Measurements from ENCODE around the gene RPS8. TPM values are rescaled to one million over a fixed set of nuclear protein-coding genes. Genes with fewer than 3 reads are reported as not detected.

Gene RPS8
- total and polyA plus RNA-seq, 9 donors = 3,305 to 10,301 (median 5,328) TPM

GRCh38 chr1:44778705-44779576 lies 3.6 kb downstream of the RPS8 start:
- H3K9me3 ChIP-seq = no peaks in the 10 kb centered on the region
- no peak overlapping the region for H3K27ac ChIP-seq
- 93 to 98% (median 96%) methylated on average over 6 of the region's 6 CpGs for WGBS, 3 donors
- intact Hi-C loops (cut with DNase I) = no loop called here
- H3K36me3 ChIP-seq = no peaks in the 10 kb centered on the region
- H3K4me3 ChIP-seq = no peak overlapping the region
- DNase-seq = no peak
- peaks cover 9% of the 10 kb centered on the region for H3K4me1 ChIP-seq (ENCODE audit: insufficient read depth)
- no peaks in the 10 kb centered on the region for H3K27me3 ChIP-seq
- TF ChIP-seq CTCF (IDR thresholded peaks at IDR 0.05) (no peak), POLR2A (IDR thresholded peaks at IDR 0.05) (no peak), EP300 (IDR thresholded peaks at IDR 0.05) (no peak)

- no peak for TF ChIP-seq CTCF (IDR thresholded peaks at IDR 0.05)
- TF ChIP-seq POLR2A (IDR thresholded peaks at IDR 0.05) = no peak
- TF ChIP-seq EP300 (IDR thresholded peaks at IDR 0.05) = no peak
- WGBS, 3 donors = 86 to 92% (median 87%) methylated on average over 14 of the region's 14 CpGs
Observed at GRCh38 chr1:44780583-44781121, 5.3 kb downstream of the RPS8 start.

GRCh38 chr1:44783697-44784093 lies 8.4 kb downstream of the RPS8 start:
- H3K4me3 ChIP-seq = peak overlapping the region; percentile 54
- no peak for TF ChIP-seq EP300 (IDR thresholded peaks at IDR 0.05)
- no peak for TF ChIP-seq CTCF (IDR thresholded peaks at IDR 0.05)
- no peak for TF ChIP-seq POLR2A (IDR thresholded peaks at IDR 0.05)
- DNase-seq = no peak
- H3K4me1 ChIP-seq (ENCODE audit: insufficient read depth) = peaks cover 5% of the 10 kb centered on the region
- 47 to 52% (median 47%) methylated on average over 8 of the region's 8 CpGs for WGBS, 3 donors
- intact Hi-C loops (cut with DNase I) = loop anchor here in 2 of 4 donors (10.0 kb wide), 2 partner anchors 49 to 51 kb away; partner anchors contain the start of genes KIF2C (in 1 of the 2) and RNU5D-1 (in 1 of the 2)
- H3K27me3 ChIP-seq = no peaks in the 10 kb centered on the region
- peak overlapping the region; percentile 36 to 55 for H3K27ac ChIP-seq
- H3K9me3 ChIP-seq = no peaks in the 10 kb centered on the region
- no peaks in the 10 kb centered on the region for H3K36me3 ChIP-seq

More at GRCh38 chr1:44780583-44781121, 5.3 kb downstream of the RPS8 start:
- Histone ChIP-seq H3K9me3 (no peaks in the 10 kb centered on the region), H3K27ac (no peak overlapping the region), H3K4me1 (ENCODE audit: insufficient read depth) (peaks cover 9% of the 10 kb centered on the region), H3K27me3 (no peaks in the 10 kb centered on the region), H3K36me3 (no peaks in the 10 kb centered on the region), H3K4me3 (no peak overlapping the region)
- DNase-seq = no peak
- intact Hi-C loops (cut with DNase I) = loop anchor here in 2 of 4 donors (10.0 kb wide), 2 partner anchors 46 to 54 kb away; partner anchors contain the start of genes KIF2C (in 1 of the 2) and RNU5D-1 (in 1 of the 2)

- DNase-seq = peak in 4 of 5 donors; percentile 47 to 71 (median 59)
- no peaks in the 10 kb centered on the region for H3K9me3 ChIP-seq
- 5 to 8% (median 7%) methylated on average over 43 to 71 of the region's 71 CpGs for WGBS, 3 donors
- TF ChIP-seq POLR2A (IDR thresholded peaks at IDR 0.05) (no peak), CTCF (IDR thresholded peaks at IDR 0.05) (no peak), EP300 (IDR thresholded peaks at IDR 0.05) (no peak)
- intact Hi-C loops (cut with DNase I) = loop anchor here in 3 of 4 donors (5.0 to 10.0 kb wide), 5 partner anchors 38 to 518 kb away; partner anchors contain the start of genes HECTD3 (in 1 of the 3), KIF2C (in 1 of the 3), RNU5D-1 (in 1 of the 3) and UROD (in 1 of the 3)
- no peaks in the 10 kb centered on the region for H3K36me3 ChIP-seq
- H3K27me3 ChIP-seq = no peaks in the 10 kb centered on the region
- H3K27ac ChIP-seq = peak overlapping the region; percentile 36 to 55
- peak overlapping the region; percentile 54 for H3K4me3 ChIP-seq
- H3K4me1 ChIP-seq (ENCODE audit: insufficient read depth) = peaks cover 5% of the 10 kb centered on the region
Observed at GRCh38 chr1:44784094-44785028, 9.0 kb downstream of the RPS8 start.
